Mucosa of descending colon (tissue), 3 donors: Measurements from ENCODE around the gene PTF1A. TPM values are rescaled to one million over a fixed set of nuclear protein-coding genes. Genes with fewer than 3 reads are reported as not detected.
A peak's percentile ranks its signal among the peaks of the same experiment; 100 is the strongest.

Experiments
- ATAC-seq: fragments of 200-7000 bp; cut with Tn5 transposase; one replicate; pipeline ENCODE4 v1.9.1; 2020; ENCODE audit warnings: mild to moderate bottlenecking, moderate library complexity
- DNase-seq, 3 donors: peaks; one replicate each; pipeline ENCODE4 v3.0.0-alpha.2; 2020
- H3K36me3 ChIP-seq: fragments of 200-600 bp; one replicate; pipeline ENCODE4 v1.8.0; 2021; ENCODE audit warnings: low read depth, mild to moderate bottlenecking
- H3K4me1 ChIP-seq: fragments of 200-600 bp; one replicate; pipeline ENCODE4 v1.8.0; 2021; ENCODE audit warnings: low read depth, mild to moderate bottlenecking
- H3K4me3 ChIP-seq: fragments of 200-600 bp; one replicate; pipeline ENCODE4 v1.8.0; 2021; ENCODE audit warnings: mild to moderate bottlenecking
- H3K9me3 ChIP-seq: fragments of 200-600 bp; one replicate; pipeline ENCODE4 v1.8.0; 2021; ENCODE audit warnings: mild to moderate bottlenecking
- intact Hi-C, 2 donors: fragments of 100-400 bp; cut with DNase I in 1 of 2; cut with micrococcal nuclease in 1 of 2; formaldehyde crosslinking; loops; one replicate each; pipeline versions ENCODE4 v1.11.0 to v1.11.1; 2022; cut with DNase I, micrococcal nuclease
- total RNA-seq, 3 donors: library from RNA; stranded (reverse); fragmentation: NEBNext Ultra II Directional in 2 of 3; extraction: Animal tissue kit (Norgen Biotek cat#: 25700) in 2 of 3; gene quantifications; one replicate each; pipeline versions ENCODE4 v1.2.1 to v1.2.4, GENCODE V29; 2021 to 2023
- TF ChIP-seq, protein P1 (sequence below): fragments of 200-600 bp; IDR thresholded peaks from one replicate; pipeline ENCODE4 v1.8.0; 2022; ENCODE audit warnings: antibody characterized with exemption, mild to moderate bottlenecking
- donor health status: DM: no; HTN: no; CAD: no; lungs with moderate emphysema.
- donor health status: DM: no; HTN: no; CAD: no.
- donor health status: DM: no; HTN: yes; CAD: no.

Gene PTF1A
- total RNA-seq, 3 donors from 2014 or later, result not detected

DNA sequence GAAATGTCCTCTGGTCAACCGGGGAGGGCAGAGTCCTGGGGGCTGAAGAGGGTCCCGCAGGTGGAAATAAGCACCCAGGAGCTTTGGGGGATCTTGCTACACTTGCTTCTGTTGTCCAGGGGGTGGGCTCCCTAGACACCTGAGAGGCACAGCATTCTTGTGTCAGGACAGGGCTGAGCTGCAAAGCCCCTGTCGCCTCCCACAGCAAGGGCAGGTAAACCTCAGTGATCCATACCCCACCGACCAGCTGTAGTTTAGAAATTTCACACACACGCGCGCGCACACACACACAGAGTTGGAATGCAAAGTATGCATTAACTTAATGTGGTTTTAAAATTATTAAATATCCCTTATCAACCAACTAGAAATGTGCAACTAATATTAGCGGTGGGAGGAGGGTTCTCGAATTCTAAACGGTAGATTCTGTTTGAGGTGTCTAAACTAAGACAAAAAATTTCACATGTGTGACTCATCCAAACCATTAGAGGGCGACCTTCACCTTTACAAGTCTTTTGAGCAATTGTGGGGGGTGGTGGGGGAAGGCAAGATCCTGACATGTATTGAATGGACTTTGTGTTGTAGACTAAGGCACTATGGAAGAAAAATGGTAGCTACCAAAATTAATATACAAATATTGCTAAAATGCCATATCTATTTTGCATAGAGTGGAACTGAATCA is 34.3 kb upstream of the PTF1A start:
- Histone ChIP-seq H3K9me3 (no peaks in the 10 kb centered on the region), H3K4me3 (no peak overlapping the region), H3K4me1 (peaks cover 2% of the 10 kb centered on the region), H3K36me3 (no peaks in the 10 kb centered on the region)
- intact Hi-C loops, result no loop called here
- TF ChIP-seq, protein P1, sequence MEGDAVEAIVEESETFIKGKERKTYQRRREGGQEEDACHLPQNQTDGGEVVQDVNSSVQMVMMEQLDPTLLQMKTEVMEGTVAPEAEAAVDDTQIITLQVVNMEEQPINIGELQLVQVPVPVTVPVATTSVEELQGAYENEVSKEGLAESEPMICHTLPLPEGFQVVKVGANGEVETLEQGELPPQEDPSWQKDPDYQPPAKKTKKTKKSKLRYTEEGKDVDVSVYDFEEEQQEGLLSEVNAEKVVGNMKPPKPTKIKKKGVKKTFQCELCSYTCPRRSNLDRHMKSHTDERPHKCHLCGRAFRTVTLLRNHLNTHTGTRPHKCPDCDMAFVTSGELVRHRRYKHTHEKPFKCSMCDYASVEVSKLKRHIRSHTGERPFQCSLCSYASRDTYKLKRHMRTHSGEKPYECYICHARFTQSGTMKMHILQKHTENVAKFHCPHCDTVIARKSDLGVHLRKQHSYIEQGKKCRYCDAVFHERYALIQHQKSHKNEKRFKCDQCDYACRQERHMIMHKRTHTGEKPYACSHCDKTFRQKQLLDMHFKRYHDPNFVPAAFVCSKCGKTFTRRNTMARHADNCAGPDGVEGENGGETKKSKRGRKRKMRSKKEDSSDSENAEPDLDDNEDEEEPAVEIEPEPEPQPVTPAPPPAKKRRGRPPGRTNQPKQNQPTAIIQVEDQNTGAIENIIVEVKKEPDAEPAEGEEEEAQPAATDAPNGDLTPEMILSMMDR, result no peak
- ATAC-seq, result peak; percentile 56
- peak in 1 of 3 donors; percentile 18 for DNase-seq

DNA sequence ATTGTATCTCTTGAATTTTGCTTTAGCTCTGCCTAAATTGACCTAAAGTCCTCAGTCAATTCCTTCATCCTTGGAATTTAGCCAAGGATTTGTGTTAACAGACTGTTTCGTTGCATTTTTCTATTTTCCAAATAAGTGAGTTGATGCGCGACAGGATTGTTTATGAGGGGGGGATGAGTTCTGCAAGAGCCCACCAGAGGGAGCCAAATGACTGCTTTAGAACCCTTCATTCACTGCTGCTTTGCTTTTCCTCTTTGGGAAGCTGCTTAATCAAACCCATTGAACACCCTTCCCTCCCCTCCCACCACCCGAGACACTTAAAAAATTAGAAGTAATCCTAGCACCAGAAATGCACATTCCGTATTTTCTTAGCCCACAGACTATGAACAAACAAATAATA is 33.7 kb upstream of the PTF1A start:
- H3K4me3 ChIP-seq, result no peak overlapping the region

DNA sequence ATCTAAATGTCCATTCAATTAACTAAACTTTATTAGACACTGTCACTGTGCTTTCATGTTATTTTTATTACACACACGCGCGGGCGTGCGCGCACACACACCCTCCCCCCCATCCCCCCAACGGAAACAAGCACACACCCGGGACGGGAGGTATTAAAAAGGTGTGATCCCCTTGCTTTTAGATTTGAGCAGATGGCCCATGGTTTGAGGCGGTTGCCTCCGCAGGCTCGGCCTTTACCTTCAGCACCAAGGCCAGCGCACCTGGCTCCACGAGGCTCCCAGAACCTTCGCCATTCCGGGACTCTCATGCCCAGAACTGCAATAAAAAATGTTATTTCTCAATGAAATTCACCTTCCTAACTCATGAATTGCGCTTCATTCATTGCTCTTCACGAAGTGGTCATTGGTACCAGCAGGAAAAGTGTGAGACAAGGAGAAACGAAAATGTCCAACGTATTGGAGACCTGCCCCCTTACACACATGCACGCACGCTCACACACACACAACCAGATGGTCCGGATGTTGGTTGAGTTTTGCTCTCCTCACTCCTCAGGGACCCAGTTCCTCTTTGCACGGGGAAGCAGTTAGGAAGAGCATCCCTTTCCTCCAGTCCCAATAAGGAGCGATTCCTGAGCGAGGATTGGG is 20.8 kb upstream of the PTF1A start:
- peak in 1 of 3 donors; percentile 28 for DNase-seq
- intact Hi-C loops, result no loop called here

More for the DNA sequence above, 33.7 kb upstream of the PTF1A start:
- ATAC-seq (peak; percentile 78), DNase-seq (peak in 1 of 3 donors; percentile 62)
- no peaks in the 10 kb centered on the region for H3K36me3 ChIP-seq
- intact Hi-C loops, result no loop called here
- TF ChIP-seq, protein P1, result peak; percentile 55
- no peaks in the 10 kb centered on the region for H3K9me3 ChIP-seq
- peaks cover 2% of the 10 kb centered on the region for H3K4me1 ChIP-seq

DNA sequence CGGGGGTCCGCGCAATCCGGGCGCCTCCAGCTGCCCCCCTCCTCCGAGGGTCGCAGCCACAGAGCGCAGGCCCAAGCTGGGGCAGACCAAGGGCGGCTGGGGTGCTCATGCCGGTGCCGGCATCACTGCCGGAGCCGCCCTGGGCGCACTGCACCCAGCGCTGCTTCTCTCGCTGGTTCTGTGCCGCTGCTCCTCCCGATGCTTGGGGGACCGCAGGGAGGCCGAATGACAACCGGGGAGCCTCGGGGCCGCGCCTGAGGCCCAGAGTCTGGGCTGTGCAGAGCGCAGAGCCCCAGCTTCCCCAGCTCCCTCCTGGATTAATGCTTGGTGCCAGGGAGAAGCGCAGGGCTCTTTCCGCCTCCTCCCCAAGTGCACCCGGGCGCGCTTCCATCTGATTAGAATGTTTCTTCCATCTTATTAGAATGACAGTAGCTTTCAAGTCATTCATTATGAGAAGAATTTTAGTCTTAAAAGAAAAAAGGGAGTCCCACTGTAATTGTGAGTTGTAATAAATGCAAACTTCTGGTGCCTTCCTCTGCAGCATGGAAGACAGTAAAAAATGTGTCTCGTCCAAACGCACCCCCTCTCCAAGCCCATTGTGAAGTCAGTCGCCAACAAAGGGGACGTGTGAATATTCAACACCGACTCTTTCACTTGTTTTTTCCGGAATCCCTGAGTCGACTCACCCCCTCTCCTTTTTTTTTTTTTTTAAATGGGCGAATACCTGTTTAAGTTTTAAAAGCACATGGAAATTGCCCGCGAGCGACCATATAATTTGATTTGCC is 19.5 kb upstream of the PTF1A start:
- no peaks in the 10 kb centered on the region for H3K36me3 ChIP-seq
- no peak for DNase-seq
- no peaks in the 10 kb centered on the region for H3K4me1 ChIP-seq
- ATAC-seq, result no peak
- intact Hi-C loops, result no loop called here
- H3K9me3 ChIP-seq, result no peaks in the 10 kb centered on the region
- no peak overlapping the region for H3K4me3 ChIP-seq
- TF ChIP-seq, protein P1, result no peak

More for the DNA sequence above, 20.8 kb upstream of the PTF1A start:
- no peaks in the 10 kb centered on the region for H3K9me3 ChIP-seq
- ATAC-seq, result no peak
- H3K4me1 ChIP-seq, result no peaks in the 10 kb centered on the region
- TF ChIP-seq, protein P1, result no peak
- H3K4me3 ChIP-seq, result no peak overlapping the region
- H3K36me3 ChIP-seq, result no peaks in the 10 kb centered on the region

DNA sequence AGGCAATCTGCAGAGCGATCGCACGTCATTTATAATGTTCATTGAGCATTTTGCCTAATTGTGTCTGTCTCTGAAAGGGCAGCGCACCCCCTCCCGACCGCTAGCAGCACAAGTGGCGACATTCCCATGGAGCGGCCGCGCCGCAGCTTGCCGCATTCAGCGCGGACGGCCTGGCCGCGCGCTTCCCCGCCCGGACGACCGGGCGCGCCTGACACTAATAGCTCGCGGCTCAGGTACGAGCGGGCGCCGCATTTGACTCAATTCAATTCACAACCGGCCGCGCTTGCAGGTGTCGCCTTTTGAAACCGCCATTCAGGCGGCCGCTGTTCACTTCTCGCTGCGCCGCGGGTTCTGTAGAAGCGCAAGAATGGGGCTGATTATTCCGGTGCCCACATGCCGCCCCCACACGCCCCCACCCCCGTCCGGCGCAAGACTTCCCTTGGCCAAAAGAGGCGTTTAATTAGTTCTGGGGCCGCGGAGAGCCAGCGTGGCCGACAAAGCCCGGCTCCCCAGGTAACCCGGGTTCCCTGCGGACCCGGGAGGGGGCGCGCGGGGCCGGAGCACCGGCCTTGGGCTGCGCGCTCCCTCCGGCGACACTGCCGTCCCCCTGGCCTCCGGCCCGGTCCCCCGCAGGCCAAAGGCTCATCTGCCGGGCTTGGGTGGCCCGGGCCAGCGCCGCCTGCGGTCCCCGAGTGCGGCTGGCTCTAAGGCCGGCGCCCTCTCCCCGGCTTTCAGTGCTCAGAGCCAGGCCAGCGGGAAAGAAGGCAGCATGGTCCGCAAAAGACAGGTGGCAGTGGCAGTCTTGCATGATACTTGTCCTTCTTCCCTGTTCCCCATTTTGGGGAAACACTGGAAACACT is 18.7 kb upstream of the PTF1A start:
- no peak for ATAC-seq
- TF ChIP-seq, protein P1, result no peak
- H3K4me1 ChIP-seq, result no peaks in the 10 kb centered on the region
- DNase-seq, result no peak
- H3K9me3 ChIP-seq, result no peaks in the 10 kb centered on the region
- no peak overlapping the region for H3K4me3 ChIP-seq
- intact Hi-C loops, result no loop called here
- H3K36me3 ChIP-seq, result no peaks in the 10 kb centered on the region
